ENCODE measurements around the gene FXYD5. TPM values are rescaled to one million over a fixed set of nuclear protein-coding genes. Genes with fewer than 3 reads are reported as not detected.
"Not testable (repeated sequence)": the region's sequence is repeated elsewhere in the genome, so short reads cannot be mapped to it uniquely, and the experiment has no call there.

The FXYD5 gene
- total and polyA plus RNA-seq, 4 donors, result 9.3 to 52.5 (median 21.8) TPM

DNA sequence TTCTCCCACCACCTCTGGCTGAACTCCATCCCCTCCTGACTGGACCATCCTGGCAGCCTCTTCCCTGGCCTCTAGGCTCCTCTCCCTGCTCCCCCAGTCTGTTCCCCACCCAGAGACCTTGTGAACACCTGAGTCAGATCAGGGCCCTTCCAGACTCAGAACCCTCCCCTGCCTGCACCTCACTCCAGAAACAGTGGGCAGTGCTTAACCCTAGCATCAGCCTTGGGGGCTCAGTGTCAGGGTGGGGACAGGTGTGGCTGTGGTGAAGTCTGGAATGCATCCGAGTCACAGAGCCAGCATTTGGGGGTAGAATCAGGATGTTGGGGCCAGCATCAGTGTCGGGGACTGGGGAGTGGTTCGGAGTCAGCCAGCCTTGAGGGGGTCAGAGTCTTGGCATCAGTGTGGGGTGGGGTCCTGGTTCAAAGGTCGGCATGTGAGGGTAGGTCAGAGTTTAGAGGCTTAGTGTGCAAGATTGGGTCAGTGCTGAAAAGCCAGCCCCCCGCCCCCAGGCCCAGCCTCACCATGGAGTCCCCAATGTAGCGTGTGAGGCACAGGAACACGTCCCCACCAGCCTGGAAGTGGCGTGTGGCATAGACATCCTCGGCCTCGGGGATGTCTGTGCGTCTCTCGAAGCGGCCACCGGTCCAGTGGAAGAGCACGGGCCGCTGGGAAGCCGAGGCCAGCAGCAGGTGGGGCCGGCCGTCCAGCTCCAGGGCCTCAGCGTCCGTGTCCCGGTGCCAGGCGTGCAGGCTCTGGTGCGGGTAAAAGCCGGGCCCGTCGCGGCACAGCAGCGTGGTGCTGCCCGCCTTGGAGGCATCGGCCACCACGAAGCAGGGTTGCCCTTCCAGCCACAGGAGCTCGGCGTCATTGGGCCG, 28.5 kb upstream of the FXYD5 start:
- H3K36me3 ChIP-seq (ENCODE audit: control insufficient read depth, insufficient read depth, low read length), result peaks cover 14% of the 10 kb centered on the region
- no peak overlapping the region for H3K27ac ChIP-seq (ENCODE audit: low read depth, low read length)
- no peak overlapping the region for H3K4me3 ChIP-seq (ENCODE audit: low read depth, low read length)
- 93% methylated on average over 35 of the region's 35 CpGs for WGBS (ENCODE audit: insufficient coverage)
- peaks cover 52% of the 10 kb centered on the region for H3K4me1 ChIP-seq (ENCODE audit: control insufficient read depth, insufficient read depth, low read length)
- no peak for DNase-seq (ENCODE audit: low read depth in 4 of 6, low spot score in 6 of 6)
- H3K9me3 ChIP-seq (ENCODE audit: control insufficient read depth, insufficient read depth, low read length), result no peaks in the 10 kb centered on the region
- H3K27me3 ChIP-seq (ENCODE audit: control insufficient read depth, insufficient read depth, low read length), result no peaks in the 10 kb centered on the region

DNA sequence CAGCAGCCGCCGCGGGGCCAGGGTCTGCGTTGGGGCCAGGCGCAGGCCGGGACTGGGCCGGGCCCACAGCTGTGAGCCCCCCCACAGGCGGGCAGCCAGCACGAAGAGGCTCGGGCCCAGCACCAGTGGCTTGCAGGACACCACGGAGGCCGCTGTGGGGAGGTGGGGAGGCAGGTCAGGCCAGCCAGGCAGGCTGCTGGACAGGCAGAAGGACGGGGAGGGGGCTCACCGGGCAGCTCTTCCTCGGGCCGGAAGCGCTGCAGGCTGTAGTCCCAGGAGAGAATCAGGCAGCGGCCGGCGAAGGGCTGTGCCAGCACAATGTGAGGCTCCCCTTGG, 27.9 kb upstream of the FXYD5 start:
- Histone ChIP-seq H3K4me1 (ENCODE audit: control insufficient read depth, insufficient read depth, low read length) (peaks cover 52% of the 10 kb centered on the region), H3K27me3 (ENCODE audit: control insufficient read depth, insufficient read depth, low read length) (no peaks in the 10 kb centered on the region), H3K27ac (ENCODE audit: low read depth, low read length) (no peak overlapping the region), H3K36me3 (ENCODE audit: control insufficient read depth, insufficient read depth, low read length) (peaks cover 20% of the 10 kb centered on the region), H3K4me3 (ENCODE audit: low read depth, low read length) (no peak overlapping the region), H3K9me3 (ENCODE audit: control insufficient read depth, insufficient read depth, low read length) (no peaks in the 10 kb centered on the region)
- WGBS (ENCODE audit: insufficient coverage), result 44% methylated on average over 19 of the region's 20 CpGs
- no peak for DNase-seq (ENCODE audit: low read depth in 4 of 6, low spot score in 6 of 6)

DNA sequence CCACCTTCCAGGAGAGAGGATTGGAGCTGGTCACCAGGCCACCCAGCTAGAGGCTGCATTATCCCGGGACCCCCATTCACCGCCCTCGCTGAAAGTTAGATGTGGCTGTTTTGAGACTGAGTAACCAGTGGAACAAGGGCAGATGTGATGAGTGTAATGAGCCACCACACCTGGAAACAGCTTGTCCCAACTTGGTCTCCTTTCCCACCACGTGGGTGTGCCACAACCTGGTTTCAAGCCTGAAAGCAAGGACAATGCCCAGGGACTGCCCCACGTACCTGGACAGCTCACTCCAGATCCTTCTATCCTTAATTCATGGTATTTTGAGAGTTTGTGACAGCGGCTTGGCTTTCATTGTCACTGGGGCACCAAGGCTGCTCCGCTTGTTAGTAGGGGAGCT, 26.7 kb upstream of the FXYD5 start:
- H3K4me3 ChIP-seq (ENCODE audit: low read depth, low read length), result no peak overlapping the region
- DNase-seq (ENCODE audit: low read depth in 4 of 6, low spot score in 6 of 6), result no peak
- no peaks in the 10 kb centered on the region for H3K9me3 ChIP-seq (ENCODE audit: control insufficient read depth, insufficient read depth, low read length)
- WGBS (ENCODE audit: insufficient coverage), result 60% methylated on average over 1 of the region's 7 CpGs
- H3K27me3 ChIP-seq (ENCODE audit: control insufficient read depth, insufficient read depth, low read length), result no peaks in the 10 kb centered on the region
- peaks cover 49% of the 10 kb centered on the region for H3K4me1 ChIP-seq (ENCODE audit: control insufficient read depth, insufficient read depth, low read length)
- H3K36me3 ChIP-seq (ENCODE audit: control insufficient read depth, insufficient read depth, low read length), result peaks cover 24% of the 10 kb centered on the region
- H3K27ac ChIP-seq (ENCODE audit: low read depth, low read length), result no peak overlapping the region

DNA sequence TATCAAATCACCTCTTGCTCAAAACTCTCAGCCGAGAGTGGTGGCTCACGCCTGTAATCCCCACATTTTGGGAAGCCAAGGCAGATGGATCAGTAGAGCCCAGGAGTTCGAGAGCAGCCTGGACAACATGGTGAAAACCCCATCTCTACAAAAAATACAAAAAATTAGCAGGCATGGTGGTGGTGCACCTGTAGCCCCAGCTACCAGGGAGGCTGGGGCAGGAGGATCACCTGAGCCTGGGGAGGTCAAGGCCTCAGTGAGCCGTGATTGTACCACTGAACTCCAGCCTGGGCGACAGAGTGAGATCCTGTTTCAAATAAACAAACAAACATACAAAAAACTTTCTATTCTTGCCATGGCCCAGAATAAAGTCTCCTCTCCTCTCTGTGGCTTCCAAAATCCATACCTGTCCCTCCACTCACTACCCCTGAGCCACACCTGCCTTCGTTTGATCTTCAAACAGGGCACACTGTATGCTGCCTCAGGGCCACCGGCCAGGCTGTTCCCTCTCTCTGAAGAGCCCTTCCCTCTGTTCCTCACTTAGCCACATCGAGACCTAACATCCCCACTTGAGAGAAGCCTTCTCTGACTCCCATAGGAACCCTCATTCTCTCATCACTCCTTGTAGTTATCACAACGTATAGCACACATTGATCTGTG, 26.0 kb upstream of the FXYD5 start:
- Histone ChIP-seq H3K9me3 (ENCODE audit: control insufficient read depth, insufficient read depth, low read length) (no peaks in the 10 kb centered on the region), H3K27me3 (ENCODE audit: control insufficient read depth, insufficient read depth, low read length) (no peaks in the 10 kb centered on the region), H3K36me3 (ENCODE audit: control insufficient read depth, insufficient read depth, low read length) (peaks cover 24% of the 10 kb centered on the region), H3K27ac (ENCODE audit: low read depth, low read length) (no peak overlapping the region), H3K4me3 (ENCODE audit: low read depth, low read length) (no peak overlapping the region), H3K4me1 (ENCODE audit: control insufficient read depth, insufficient read depth, low read length) (peaks cover 42% of the 10 kb centered on the region)
- 95% methylated on average over 8 of the region's 9 CpGs for WGBS (ENCODE audit: insufficient coverage)
- DNase-seq (ENCODE audit: low read depth in 4 of 6, low spot score in 6 of 6), result no peak

DNA sequence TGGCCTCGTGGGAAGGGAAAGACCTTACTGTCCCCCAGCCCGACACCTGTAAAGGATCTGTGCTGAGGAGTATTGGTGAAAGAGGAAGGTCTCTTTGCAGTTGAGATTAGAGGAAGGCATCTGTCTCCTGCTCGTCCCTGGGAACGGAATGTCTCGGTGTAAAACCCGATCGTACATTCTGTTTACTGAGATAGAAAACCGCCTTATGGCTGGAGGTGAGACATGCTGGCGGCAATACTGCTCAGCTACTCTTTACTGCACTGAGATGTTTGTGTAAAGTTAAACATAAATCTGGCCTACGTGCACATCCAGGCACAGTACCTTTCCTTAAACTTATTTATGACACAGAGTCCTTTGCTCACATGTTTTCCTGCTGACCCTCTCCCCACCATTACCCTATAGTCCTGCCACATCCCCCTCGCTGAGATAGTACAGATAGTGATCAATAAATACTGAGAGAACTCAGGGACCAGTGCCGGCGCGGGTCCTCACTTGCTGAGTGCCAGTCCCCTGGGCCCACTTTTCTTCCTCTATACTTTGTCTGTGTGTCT, 24.7 kb upstream of the FXYD5 start:
- H3K4me3 ChIP-seq (ENCODE audit: low read depth, low read length); H3K9me3 ChIP-seq (ENCODE audit: control insufficient read depth, insufficient read depth, low read length); DNase-seq (ENCODE audit: low read depth in 4 of 6, low spot score in 6 of 6); H3K27me3 ChIP-seq (ENCODE audit: control insufficient read depth, insufficient read depth, low read length); H3K27ac ChIP-seq (ENCODE audit: low read depth, low read length): not testable (repeated sequence)
- 55% methylated on average over 8 of the region's 14 CpGs for WGBS (ENCODE audit: insufficient coverage)
- Histone ChIP-seq H3K4me1 (ENCODE audit: control insufficient read depth, insufficient read depth, low read length) (peaks cover 41% of the 10 kb centered on the region), H3K36me3 (ENCODE audit: control insufficient read depth, insufficient read depth, low read length) (peaks cover 24% of the 10 kb centered on the region)

DNA sequence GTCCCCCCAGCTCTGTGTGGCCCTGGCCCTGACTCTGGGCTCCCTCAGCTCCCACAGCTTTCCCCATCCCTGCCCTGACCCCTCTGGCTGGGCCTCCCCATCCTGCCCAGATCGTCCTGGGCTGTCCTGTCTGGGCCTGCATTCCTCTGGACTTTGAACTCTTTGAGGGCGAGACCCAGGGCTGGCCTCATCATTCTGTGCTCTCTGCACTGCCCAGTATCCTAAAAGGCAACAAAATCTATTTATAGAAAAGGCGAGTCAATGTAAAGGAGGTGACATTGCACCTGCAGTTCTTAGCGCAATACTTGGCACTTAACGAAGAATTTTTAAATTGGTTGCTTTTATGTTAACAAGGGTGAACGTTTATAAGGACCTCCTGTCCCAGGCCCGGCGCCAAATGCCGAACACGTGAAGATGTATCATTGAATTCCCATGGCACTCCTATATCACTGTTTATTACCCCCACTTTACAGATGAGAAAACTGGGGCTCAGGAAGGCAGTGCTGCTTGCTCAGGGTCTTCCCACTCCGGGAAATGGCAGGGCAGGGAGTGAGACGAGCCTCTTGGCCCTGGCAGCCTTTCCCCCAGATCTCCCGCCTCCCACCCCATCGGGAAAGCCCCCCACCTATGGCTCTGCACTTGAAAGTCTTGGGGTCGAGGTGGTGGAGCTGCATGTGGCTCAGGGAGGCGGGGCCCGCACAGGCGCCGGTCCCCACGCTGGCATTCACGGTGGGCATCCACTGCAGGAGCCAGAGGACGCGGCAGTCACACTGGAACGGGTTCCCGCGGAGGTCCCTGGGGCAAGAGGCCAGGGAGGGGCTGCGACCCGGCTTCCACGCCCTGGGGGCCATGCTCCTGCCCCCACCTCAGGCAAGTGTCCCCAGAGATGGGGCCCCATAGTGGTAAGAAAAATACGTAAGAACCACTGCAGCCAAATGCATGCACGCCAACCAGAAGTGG, 23.5 kb upstream of the FXYD5 start:
- H3K4me3 ChIP-seq (ENCODE audit: low read depth, low read length), result no peak overlapping the region
- WGBS (ENCODE audit: insufficient coverage), result 77% methylated on average over 20 of the region's 31 CpGs
- H3K27me3 ChIP-seq (ENCODE audit: control insufficient read depth, insufficient read depth, low read length), result no peaks in the 10 kb centered on the region
- peaks cover 40% of the 10 kb centered on the region for H3K4me1 ChIP-seq (ENCODE audit: control insufficient read depth, insufficient read depth, low read length)
- H3K27ac ChIP-seq (ENCODE audit: low read depth, low read length), result no peak overlapping the region
- peaks cover 17% of the 10 kb centered on the region for H3K36me3 ChIP-seq (ENCODE audit: control insufficient read depth, insufficient read depth, low read length)
- H3K9me3 ChIP-seq (ENCODE audit: control insufficient read depth, insufficient read depth, low read length), result no peaks in the 10 kb centered on the region
- no peak for DNase-seq (ENCODE audit: low read depth in 4 of 6, low spot score in 6 of 6)

DNA sequence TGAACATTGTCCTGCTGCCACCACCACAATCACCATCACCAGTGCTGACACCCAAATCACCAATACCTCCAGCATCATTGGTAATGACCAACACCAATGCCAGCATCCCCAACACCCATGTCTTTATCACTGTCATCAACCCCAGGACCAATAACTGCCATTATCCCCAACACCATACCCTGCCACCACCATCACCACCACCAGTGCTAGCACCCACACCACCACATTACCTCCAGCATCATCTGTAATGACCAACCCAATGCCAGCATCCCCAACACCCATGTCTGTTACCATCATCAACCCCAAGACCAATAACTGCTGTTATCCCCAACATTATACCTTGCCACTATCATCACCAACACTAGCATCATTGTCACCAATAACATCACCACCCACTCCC, 22.3 kb upstream of the FXYD5 start:
- no peaks in the 10 kb centered on the region for H3K27me3 ChIP-seq (ENCODE audit: control insufficient read depth, insufficient read depth, low read length)
- H3K4me1 ChIP-seq (ENCODE audit: control insufficient read depth, insufficient read depth, low read length), result peaks cover 43% of the 10 kb centered on the region
- H3K4me3 ChIP-seq (ENCODE audit: low read depth, low read length), result no peak overlapping the region
- no peak for DNase-seq (ENCODE audit: low read depth in 4 of 6, low spot score in 6 of 6)
- H3K27ac ChIP-seq (ENCODE audit: low read depth, low read length), result no peak overlapping the region
- H3K36me3 ChIP-seq (ENCODE audit: control insufficient read depth, insufficient read depth, low read length), result peaks cover 14% of the 10 kb centered on the region
- H3K9me3 ChIP-seq (ENCODE audit: control insufficient read depth, insufficient read depth, low read length), result no peaks in the 10 kb centered on the region

DNA sequence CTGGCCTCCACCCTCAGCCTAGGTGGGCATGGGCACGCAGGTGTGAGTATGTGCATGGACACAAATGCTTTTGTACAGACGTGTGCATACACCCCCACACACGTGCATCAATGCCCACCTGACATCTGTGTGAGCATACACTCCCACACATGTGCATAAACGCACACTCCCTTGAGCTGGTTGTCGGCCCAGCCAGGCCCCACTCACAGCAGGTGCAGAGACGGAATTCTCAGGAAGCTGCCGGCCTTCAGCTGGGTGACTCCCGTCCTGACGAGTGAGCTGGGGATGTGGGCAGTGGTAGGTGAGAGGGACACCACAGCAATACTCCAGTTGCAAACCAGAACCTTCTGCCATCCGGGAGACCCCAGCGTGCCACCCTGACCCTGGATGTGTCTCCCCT, 20.7 kb upstream of the FXYD5 start:
- Histone ChIP-seq H3K9me3 (ENCODE audit: control insufficient read depth, insufficient read depth, low read length) (no peaks in the 10 kb centered on the region), H3K36me3 (ENCODE audit: control insufficient read depth, insufficient read depth, low read length) (peaks cover 14% of the 10 kb centered on the region), H3K4me3 (ENCODE audit: low read depth, low read length) (peak overlapping the region; percentile 35), H3K27ac (ENCODE audit: low read depth, low read length) (peak overlapping the region; percentile 42), H3K4me1 (ENCODE audit: control insufficient read depth, insufficient read depth, low read length) (peaks cover 41% of the 10 kb centered on the region), H3K27me3 (ENCODE audit: control insufficient read depth, insufficient read depth, low read length) (no peaks in the 10 kb centered on the region)
- 84% methylated on average over 11 of the region's 11 CpGs for WGBS (ENCODE audit: insufficient coverage)
- DNase-seq (ENCODE audit: low read depth in 4 of 6, low spot score in 6 of 6), result no peak

DNA sequence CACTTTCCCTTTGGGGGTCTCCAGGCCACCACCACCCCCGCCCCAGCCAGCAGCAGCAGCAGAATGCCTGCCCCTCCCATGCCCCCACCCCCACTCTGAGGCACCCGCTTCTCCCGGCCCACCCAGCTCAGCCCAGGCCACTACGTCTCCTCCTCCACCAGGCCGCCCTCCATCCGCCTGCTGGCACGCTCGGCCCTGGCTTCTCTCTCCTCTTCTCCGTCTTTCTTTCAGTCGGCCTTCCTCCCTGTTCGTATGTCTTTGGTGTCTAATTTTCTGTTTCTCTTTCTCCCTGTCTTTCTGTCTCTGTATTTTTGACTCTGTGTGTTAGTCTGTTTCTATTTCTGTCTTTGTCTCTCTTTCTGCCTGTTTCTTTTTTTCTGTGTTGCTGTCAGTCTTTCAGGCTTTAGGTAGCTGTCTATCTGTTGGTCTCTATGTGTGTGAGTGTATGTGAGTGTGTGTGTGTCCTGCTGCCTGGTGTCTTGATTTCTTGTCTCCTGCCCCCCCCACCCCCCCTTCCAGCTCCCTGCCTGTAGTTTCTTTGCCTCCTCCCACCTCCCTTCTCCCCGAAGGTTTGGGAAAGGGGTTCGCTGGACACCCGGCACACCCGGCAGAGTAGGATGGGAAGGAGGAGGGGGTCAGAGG, 19.8 kb upstream of the FXYD5 start, which contains the start of gene LGI4:
LGI4 (minus strand) TSS at position 459 of the 642 bp plus-strand sequence; CDS start at position 80, 379 bp downstream.
- peaks cover 17% of the 10 kb centered on the region for H3K36me3 ChIP-seq (ENCODE audit: control insufficient read depth, insufficient read depth, low read length)
- no peaks in the 10 kb centered on the region for H3K27me3 ChIP-seq (ENCODE audit: control insufficient read depth, insufficient read depth, low read length)
- WGBS (ENCODE audit: insufficient coverage), result 39% methylated on average over 5 of the region's 15 CpGs
- H3K9me3 ChIP-seq (ENCODE audit: control insufficient read depth, insufficient read depth, low read length), result no peaks in the 10 kb centered on the region
- DNase-seq (ENCODE audit: low read depth in 4 of 6, low spot score in 6 of 6), result peak in 1 of 6 donors; percentile 33
- H3K27ac ChIP-seq (ENCODE audit: low read depth, low read length), result peak within 1 kb of the TSS; percentile 80
- peaks cover 50% of the 10 kb centered on the region for H3K4me1 ChIP-seq (ENCODE audit: control insufficient read depth, insufficient read depth, low read length)
- H3K4me3 ChIP-seq (ENCODE audit: low read depth, low read length), result peak within 1 kb of the TSS; percentile 35

Data from spinal cord (tissue), 10 donors.